ENCODE results near the gene FBN3. TPM values are rescaled to one million over a fixed set of nuclear protein-coding genes. Genes with fewer than 3 reads are reported as not detected.

The FBN3 gene
- total RNA-seq, 4 donors from 2014 or later = not detected

GRCh38 chr19:8148088-8148409 lies 1.3 kb downstream of the FBN3 start:
- TF ChIP-seq CTCF (IDR thresholded peaks at IDR 0.05) = no peak
- DNase-seq (ENCODE audit: low spot score) = no peak
- no peak for ATAC-seq (ENCODE audit: low FRiP score)

- ATAC-seq (ENCODE audit: low FRiP score) (no peak), DNase-seq (ENCODE audit: low spot score) (no peak)
- TF ChIP-seq CTCF (IDR thresholded peaks at IDR 0.05) = no peak
These were observed 1.8 kb downstream of the FBN3 start for GRCh38 chr19:8147582-8147978.

- ATAC-seq (ENCODE audit: low FRiP score) (no peak), DNase-seq (ENCODE audit: low spot score) (no peak)
- no peak for TF ChIP-seq CTCF (IDR thresholded peaks at IDR 0.05)
These were observed 2.4 kb downstream of the FBN3 start for GRCh38 chr19:8146877-8147581.

GRCh38 chr19:8144273-8144995 lies 5.0 kb downstream of the FBN3 start:
- no peak for TF ChIP-seq CTCF (IDR thresholded peaks at IDR 0.05)
- ATAC-seq (ENCODE audit: low FRiP score) = no peak
- DNase-seq (ENCODE audit: low spot score) = no peak

GRCh38 chr19:8143041-8143440 lies 6.4 kb downstream of the FBN3 start:
- DNase-seq (ENCODE audit: low spot score) = no peak
- no peak for ATAC-seq (ENCODE audit: low FRiP score)
- no peak for TF ChIP-seq CTCF (IDR thresholded peaks at IDR 0.05)

- ATAC-seq (ENCODE audit: low FRiP score) = no peak
- DNase-seq (ENCODE audit: low spot score) = no peak
- no peak for TF ChIP-seq CTCF (IDR thresholded peaks at IDR 0.05)
These were observed 6.9 kb downstream of the FBN3 start for GRCh38 chr19:8142513-8142900.

Measured in omental fat pad (tissue), 4 donors.